Neural cell (in vitro differentiated cells): ENCODE data around the gene SPP1.

ENCODE experiments used
- CTCF ChIP-seq: fragments of 450-650 bp; IDR thresholded peaks from 2 replicates; pipeline ENCODE4 v1.5.1; 2014; ENCODE audit warnings: antibody characterized with exemption, mild to moderate bottlenecking, moderate library complexity; ENCODE audit not compliant: poor library complexity, severe bottlenecking
- POLR2AphosphoS5 ChIP-seq: IDR thresholded peaks from 2 replicates; pipeline ENCODE4 v1.6.1; 2012
- REST ChIP-seq: IDR thresholded peaks from 2 replicates; pipeline ENCODE4 v1.6.1; 2012; ENCODE audit warnings: borderline replicate concordance
- TAF1 ChIP-seq: IDR thresholded peaks from 2 replicates; pipeline ENCODE4 v1.6.1; 2012; ENCODE audit warnings: low read depth

- no peak for TF ChIP-seq CTCF
- no peak for TF ChIP-seq REST
- no peak for TF ChIP-seq POLR2AphosphoS5
- TF ChIP-seq TAF1 = no peak
These were observed 10.0 kb upstream of the SPP1 start for GRCh38 chr4:87965501-87965975.
